Measurements from ENCODE around the gene LGALS8. TPM values are rescaled to one million over a fixed set of nuclear protein-coding genes. Genes with fewer than 3 reads are reported as not detected.
A peak's percentile ranks its signal among the peaks of the same experiment; 100 is the strongest.

The LGALS8 gene
- total and polyA plus RNA-seq, 2 of the 4 experiments (the other 2 are of a cell fraction): 41.3 to 57.7 TPM

GRCh38 chr1:236516929-236517704 lies 6.7 kb upstream of the LGALS8 start:
- Histone ChIP-seq H4K5ac (ENCODE audit: low read depth, low read length) (no peak overlapping the region; the same call in 1 of the 2 replicates), H3K4ac (ENCODE audit: low read depth, low read length) (peak overlapping the region; percentile 74), H3K9me3 (ENCODE audit: control insufficient read depth, insufficient read depth, low read length) (no peaks in the 10 kb centered on the region), H3K9ac (ENCODE audit: low read depth, low read length) (no peak overlapping the region), H3K27ac (ENCODE audit: insufficient read depth, low read length) (peak overlapping the region; percentile 41; the same call in 1 of the 2 replicates), H2AFZ (replicated peaks; ENCODE audit: low read length, poor library complexity) (no peak overlapping the region), H3K79me1 (ENCODE audit: low read depth in 1 of 2, low read length in 2 of 2) (no peaks in the 10 kb centered on the region), H4K91ac (ENCODE audit: insufficient read depth, low read depth, low read length) (peak overlapping the region; percentile 72), H2BK5ac (ENCODE audit: low read depth, low read length, poor library complexity, severe bottlenecking) (no peak overlapping the region), H2BK20ac (ENCODE audit: low read depth, low read length) (peak overlapping the region; percentile 95), H3K23ac (ENCODE audit: low read depth, low read length) (no peak overlapping the region), H3K9me1 (ENCODE audit: insufficient read depth, low read length) (no peaks in the 10 kb centered on the region), H3K4me3 (ENCODE audit: insufficient read depth, low read depth, low read length) (no peak overlapping the region), H3K4me1 (ENCODE audit: control insufficient read depth, insufficient read depth, low read length) (peaks cover 7% of the 10 kb centered on the region; the same call in 1 of the 2 replicates), H3K14ac (replicated peaks; ENCODE audit: low read depth, low read length) (no peak overlapping the region), H4K8ac (ENCODE audit: low read depth in 2 of 2, low read length in 2 of 2) (peak overlapping the region in 1 of 2 experiments; percentile 22; a peak in 1 of 4 replicates), H2AK5ac (ENCODE audit: low read depth, low read length) (peak overlapping the region; percentile 85; the same call in 1 of the 2 replicates), H3K36me3 (ENCODE audit: control insufficient read depth, insufficient read depth, low read length) (no peaks in the 10 kb centered on the region), H3K18ac (ENCODE audit: low read depth, low read length) (peak overlapping the region; percentile 88), H3K27me3 (ENCODE audit: control insufficient read depth, insufficient read depth, low read length) (no peaks in the 10 kb centered on the region), H3K56ac (ENCODE audit: extremely low read depth, insufficient read depth, low read length) (no peak overlapping the region; the same call in 1 of the 2 replicates), H3K4me2 (ENCODE audit: low read depth, low read length) (peak overlapping the region; percentile 43; the same call in 1 of the 2 replicates), H2BK120ac (ENCODE audit: low read depth, low read length) (peak overlapping the region; percentile 84), H2BK15ac (ENCODE audit: low read depth, low read length) (peak overlapping the region; percentile 62; the same call in 1 of the 3 replicates), H2AK9ac (replicated peaks; ENCODE audit: low read depth, low read length, poor library complexity) (no peak overlapping the region), H4K20me1 (ENCODE audit: insufficient read depth, low read length) (no peaks in the 10 kb centered on the region)
- dilution Hi-C loops (cut with HindIII; ENCODE audit: low sequenced_read_pairs, unreplicated experiment): no loop called here
- TF ChIP-seq CEBPB (IDR thresholded peaks at IDR 0.05; ENCODE audit: low read depth, low read length): peak; percentile 9; the same call in 1 of the 2 replicates
- TF ChIP-seq NFE2L2 (IDR thresholded peaks at IDR 0.05; ENCODE audit: low read depth, low read length): no peak
- peak; percentile 91 for TF ChIP-seq BHLHE40 (IDR thresholded peaks at IDR 0.05; ENCODE audit: low read depth, low read length)
- intact Hi-C loops (cut with micrococcal nuclease): no loop called here
- no TSS peak for BruUV-seq (replicated peaks)
- CTCF ChIA-PET: interaction anchor here (0.6 kb wide), 3 partner anchors 10 to 47 kb away, joined by 3 read pairs; no protein-coding TSS in a partner anchor
- in situ Hi-C loops (cut with MboI; ENCODE audit: low sequenced_read_pairs): no loop called here
- ATAC-seq (ENCODE audit: low read depth) (peak; percentile 90), DNase-seq (peak; percentile 85)
- no CpG with 5 or more reads among the region's 8 CpGs for WGBS, 2 experiments (ENCODE audit: extremely low coverage in 2 of 2, insufficient read length in 1 of 2)
- POLR2A ChIA-PET (ENCODE audit: unreplicated experiment): interaction anchor here (0.6 kb wide), 3 partner anchors 14 to 429 kb away, joined by 3 to 9 read pairs (median 4); no protein-coding TSS in a partner anchor

Measured in IMR-90 (cell line).